GM06990 (cell line): Measurements from ENCODE around the gene ACOX3.
"Not testable (repeated sequence)": the region's sequence is repeated elsewhere in the genome, so short reads cannot be mapped to it uniquely, and the experiment has no call there.

Source experiments
- DNase-seq: peaks from one replicate; pipeline ENCODE4 v3.0.0-alpha.2; 2011; ENCODE audit not compliant: insufficient read length; ENCODE audit errors: extremely low read depth
- H3K27me3 ChIP-seq: replicated peaks from 2 replicates; pipeline ENCODE4 v1.6.0; 2011; ENCODE audit warnings: low read length; ENCODE audit not compliant: control insufficient read depth, insufficient read depth
- H3K36me3 ChIP-seq: 2 replicates; pipeline ENCODE4 v1.5.1; 2011; ENCODE audit warnings: low read length; ENCODE audit not compliant: control insufficient read depth, insufficient read depth
- H3K4me3 ChIP-seq: replicated peaks from 2 replicates; pipeline ENCODE4 v1.5.1; 2011; ENCODE audit warnings: low read depth, mild to moderate bottlenecking, control low read depth, low read length
- TF ChIP-seq, protein P1 (sequence below): IDR thresholded peaks from 2 replicates; pipeline ENCODE4 v1.5.1; 2011; ENCODE audit warnings: low read length, control low read depth, mild to moderate bottlenecking, inconsistent platforms; ENCODE audit not compliant: insufficient read depth, poor library complexity, severe bottlenecking

ACOX3 gene

DNA sequence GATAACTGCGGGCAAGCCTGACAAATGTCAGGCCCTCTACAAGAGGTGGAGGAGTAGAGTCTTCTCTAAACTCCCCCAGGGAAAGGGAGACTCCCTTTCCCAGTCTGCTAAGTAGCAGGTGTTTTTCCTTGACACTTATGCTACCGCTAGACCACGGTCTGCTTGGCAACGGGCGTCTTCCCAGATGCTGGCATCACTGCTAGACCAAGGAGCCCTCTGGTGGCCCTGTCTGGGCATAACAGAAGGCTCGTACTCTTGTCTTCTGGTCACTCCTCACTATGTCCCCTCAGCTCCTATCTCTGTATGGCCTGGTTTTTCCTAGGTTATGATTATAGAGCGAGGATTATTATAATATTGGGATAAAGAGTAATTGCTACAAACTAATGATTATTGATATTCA is 33.6 kb downstream of the ACOX3 start:
- not testable (repeated sequence) for H3K4me3 ChIP-seq, DNase-seq

DNA sequence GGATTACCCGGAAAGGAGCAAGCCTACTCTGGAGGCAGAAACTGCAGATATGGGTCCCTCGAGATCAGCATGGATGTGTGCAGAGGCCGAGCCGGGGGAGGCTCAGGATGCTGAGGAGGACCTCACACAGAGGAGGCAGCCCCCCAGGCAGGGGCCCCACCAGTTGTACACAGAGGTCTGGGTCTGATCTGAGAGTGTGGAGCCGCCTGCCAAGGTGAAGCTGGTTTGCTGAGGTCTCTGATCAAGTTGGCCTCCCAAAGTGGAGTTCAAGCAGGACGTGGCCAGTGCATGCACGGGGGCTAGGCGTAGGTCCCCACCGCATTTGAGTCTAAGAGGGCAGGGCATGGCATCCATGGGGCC is 35.0 kb downstream of the ACOX3 start:
- no peak overlapping the region for H3K4me3 ChIP-seq
- DNase-seq: no peak
- H3K27me3 ChIP-seq: no peaks in the 10 kb centered on the region
- TF ChIP-seq, protein P1, sequence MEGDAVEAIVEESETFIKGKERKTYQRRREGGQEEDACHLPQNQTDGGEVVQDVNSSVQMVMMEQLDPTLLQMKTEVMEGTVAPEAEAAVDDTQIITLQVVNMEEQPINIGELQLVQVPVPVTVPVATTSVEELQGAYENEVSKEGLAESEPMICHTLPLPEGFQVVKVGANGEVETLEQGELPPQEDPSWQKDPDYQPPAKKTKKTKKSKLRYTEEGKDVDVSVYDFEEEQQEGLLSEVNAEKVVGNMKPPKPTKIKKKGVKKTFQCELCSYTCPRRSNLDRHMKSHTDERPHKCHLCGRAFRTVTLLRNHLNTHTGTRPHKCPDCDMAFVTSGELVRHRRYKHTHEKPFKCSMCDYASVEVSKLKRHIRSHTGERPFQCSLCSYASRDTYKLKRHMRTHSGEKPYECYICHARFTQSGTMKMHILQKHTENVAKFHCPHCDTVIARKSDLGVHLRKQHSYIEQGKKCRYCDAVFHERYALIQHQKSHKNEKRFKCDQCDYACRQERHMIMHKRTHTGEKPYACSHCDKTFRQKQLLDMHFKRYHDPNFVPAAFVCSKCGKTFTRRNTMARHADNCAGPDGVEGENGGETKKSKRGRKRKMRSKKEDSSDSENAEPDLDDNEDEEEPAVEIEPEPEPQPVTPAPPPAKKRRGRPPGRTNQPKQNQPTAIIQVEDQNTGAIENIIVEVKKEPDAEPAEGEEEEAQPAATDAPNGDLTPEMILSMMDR: no peak
- H3K36me3 ChIP-seq: peaks cover 11% of the 10 kb centered on the region

More for the DNA sequence above, 33.6 kb downstream of the ACOX3 start:
- not testable (repeated sequence) for H3K27me3 ChIP-seq
- peaks cover 11% of the 10 kb centered on the region for H3K36me3 ChIP-seq
- TF ChIP-seq, protein P1: peak; percentile 24

DNA sequence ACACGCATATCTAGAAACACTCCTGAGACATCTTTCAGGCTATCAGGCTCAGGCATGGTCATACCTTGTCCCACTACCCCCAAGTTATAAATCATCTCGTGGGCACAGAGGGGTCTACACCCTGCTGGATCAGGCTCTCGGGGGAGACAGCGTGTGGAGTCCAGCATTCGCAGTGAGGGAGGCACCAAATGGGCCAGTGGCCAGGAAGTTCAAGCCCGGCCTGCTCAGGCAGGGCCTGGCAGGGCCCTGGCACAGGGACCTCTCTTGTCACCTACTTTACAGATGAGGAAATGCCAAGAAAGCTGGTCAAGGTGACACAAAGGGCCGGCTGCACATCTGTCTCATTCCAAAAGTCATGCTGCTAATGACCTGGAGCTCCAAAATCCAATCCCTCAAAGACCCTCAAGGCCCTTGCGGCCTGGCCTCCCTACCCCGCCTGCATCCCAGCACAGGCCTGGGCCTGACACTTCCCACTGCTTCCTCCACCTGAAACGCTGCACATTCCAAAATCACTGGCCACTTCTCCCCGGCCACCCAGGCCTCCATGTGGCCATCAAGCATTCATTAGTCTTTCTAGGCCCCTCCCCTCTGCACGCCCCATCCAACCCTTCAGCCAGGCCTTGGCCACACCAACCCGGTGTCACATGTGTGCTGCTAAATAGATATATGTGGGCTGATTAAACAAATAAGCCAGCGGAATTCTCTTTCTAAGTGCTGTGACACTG is 35.6 kb downstream of the ACOX3 start:
- H3K27me3 ChIP-seq: no peaks in the 10 kb centered on the region
- no peak overlapping the region for H3K4me3 ChIP-seq
- no peak for DNase-seq
- H3K36me3 ChIP-seq: peaks cover 10% of the 10 kb centered on the region
- TF ChIP-seq, protein P1: no peak

DNA sequence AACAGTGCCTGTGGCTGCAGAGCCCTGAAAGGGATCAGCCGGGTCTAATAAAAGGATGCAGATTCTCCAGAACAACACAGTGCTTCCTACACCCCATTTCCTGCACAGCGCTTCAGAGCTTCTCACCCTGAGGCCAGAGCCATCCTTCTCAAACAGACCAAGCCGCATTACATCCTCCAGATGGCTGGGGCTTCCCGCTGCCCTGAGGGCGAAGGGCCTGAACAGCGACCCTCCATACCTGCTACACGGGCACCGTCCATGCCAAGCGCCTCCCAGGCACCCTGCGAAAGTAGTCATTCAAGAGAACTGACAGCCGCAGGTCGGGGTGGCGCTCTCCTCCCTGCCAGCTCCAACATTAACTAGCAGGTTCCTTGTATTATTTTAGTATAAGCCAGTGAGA is 36.5 kb downstream of the ACOX3 start:
- no peaks in the 10 kb centered on the region for H3K27me3 ChIP-seq
- DNase-seq: no peak
- TF ChIP-seq, protein P1: no peak
- no peak overlapping the region for H3K4me3 ChIP-seq
- peaks cover 6% of the 10 kb centered on the region for H3K36me3 ChIP-seq

DNA sequence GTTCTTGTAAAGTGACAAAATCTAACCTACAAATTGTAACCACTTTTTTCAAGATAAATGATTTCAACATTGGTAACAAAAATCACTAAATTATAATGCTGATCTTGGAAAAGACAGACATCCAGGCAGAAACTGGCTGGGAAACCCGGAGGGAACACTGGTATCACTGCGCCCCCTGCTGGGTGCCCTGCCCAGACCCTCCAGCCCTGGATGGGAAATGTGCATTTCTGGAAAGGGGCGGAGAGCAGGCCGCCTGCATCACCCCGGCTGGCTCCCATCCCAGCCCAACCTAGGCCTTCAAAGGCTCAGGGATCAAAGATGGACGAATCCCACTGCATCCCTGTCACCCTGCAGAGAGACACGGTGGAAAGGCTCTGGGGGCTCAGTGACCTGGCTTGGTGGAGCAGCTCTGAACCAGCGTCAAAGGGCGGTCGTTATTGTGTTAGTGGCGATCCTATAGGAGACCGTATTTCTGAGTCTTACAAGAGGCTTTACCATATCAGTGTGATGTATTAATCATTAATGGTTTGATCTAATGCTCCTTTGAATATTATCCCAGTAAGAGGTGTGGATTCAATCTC is 37.3 kb downstream of the ACOX3 start:
- DNase-seq: no peak
- TF ChIP-seq, protein P1: peak; percentile 92
- H3K27me3 ChIP-seq: no peaks in the 10 kb centered on the region
- H3K36me3 ChIP-seq: peaks cover 9% of the 10 kb centered on the region
- H3K4me3 ChIP-seq: no peak overlapping the region
